Pons (tissue), 1 donor: ENCODE data around the gene TRIO.
"Not testable (repeated sequence)": the region's sequence is repeated elsewhere in the genome, so short reads cannot be mapped to it uniquely, and the experiment has no call there.

ENCODE experiments used
- DNase-seq: peaks from one replicate; pipeline ENCODE4 v3.0.0-alpha.2; 2016; ENCODE audit warnings: low spot score

The TRIO gene

GRCh38 chr5:14186059-14186830 is 43.1 kb downstream of the TRIO start:
- DNase-seq, result no peak

GRCh38 chr5:14187157-14187556 is 44.0 kb downstream of the TRIO start:
- no peak for DNase-seq

- no peak for DNase-seq
These were observed 44.5 kb downstream of the TRIO start for GRCh38 chr5:14187660-14188059.

- no peak for DNase-seq
These were observed 45.6 kb downstream of the TRIO start for GRCh38 chr5:14188778-14189177.

GRCh38 chr5:14189680-14190079 is 46.5 kb downstream of the TRIO start:
- no peak for DNase-seq

- no peak for DNase-seq
These were observed 47.3 kb downstream of the TRIO start for GRCh38 chr5:14190194-14191164.

GRCh38 chr5:14191325-14191724 is 48.2 kb downstream of the TRIO start:
- DNase-seq, result no peak

GRCh38 chr5:14193496-14193895 is 50.4 kb downstream of the TRIO start:
- no peak for DNase-seq

GRCh38 chr5:14195588-14195987 is 52.4 kb downstream of the TRIO start:
- DNase-seq, result no peak

- no peak for DNase-seq
These were observed 53.9 kb downstream of the TRIO start for GRCh38 chr5:14197056-14197455.

- DNase-seq, result no peak
These were observed 56.8 kb downstream of the TRIO start for GRCh38 chr5:14199902-14200301.

GRCh38 chr5:14200312-14200990 is 57.3 kb downstream of the TRIO start:
- no peak for DNase-seq

- DNase-seq, result no peak
These were observed 58.3 kb downstream of the TRIO start for GRCh38 chr5:14201325-14202045.

- peak; percentile 23 for DNase-seq
These were observed 59.3 kb downstream of the TRIO start for GRCh38 chr5:14202462-14202861.

GRCh38 chr5:14204011-14204670 is 61.0 kb downstream of the TRIO start:
- DNase-seq, result no peak

GRCh38 chr5:14204785-14205321 is 61.7 kb downstream of the TRIO start:
- DNase-seq, result peak; percentile 45

- no peak for DNase-seq
These were observed 63.0 kb downstream of the TRIO start for GRCh38 chr5:14206028-14206725.

GRCh38 chr5:14207428-14207827 is 64.3 kb downstream of the TRIO start:
- DNase-seq, result not testable (repeated sequence)

GRCh38 chr5:14208071-14209021 is 65.2 kb downstream of the TRIO start:
- DNase-seq, result no peak
